ENCODE measurements around the gene CLEC16A.
"Not testable (repeated sequence)": the region's sequence is repeated elsewhere in the genome, so short reads cannot be mapped to it uniquely, and the experiment has no call there.

CLEC16A gene

DNA sequence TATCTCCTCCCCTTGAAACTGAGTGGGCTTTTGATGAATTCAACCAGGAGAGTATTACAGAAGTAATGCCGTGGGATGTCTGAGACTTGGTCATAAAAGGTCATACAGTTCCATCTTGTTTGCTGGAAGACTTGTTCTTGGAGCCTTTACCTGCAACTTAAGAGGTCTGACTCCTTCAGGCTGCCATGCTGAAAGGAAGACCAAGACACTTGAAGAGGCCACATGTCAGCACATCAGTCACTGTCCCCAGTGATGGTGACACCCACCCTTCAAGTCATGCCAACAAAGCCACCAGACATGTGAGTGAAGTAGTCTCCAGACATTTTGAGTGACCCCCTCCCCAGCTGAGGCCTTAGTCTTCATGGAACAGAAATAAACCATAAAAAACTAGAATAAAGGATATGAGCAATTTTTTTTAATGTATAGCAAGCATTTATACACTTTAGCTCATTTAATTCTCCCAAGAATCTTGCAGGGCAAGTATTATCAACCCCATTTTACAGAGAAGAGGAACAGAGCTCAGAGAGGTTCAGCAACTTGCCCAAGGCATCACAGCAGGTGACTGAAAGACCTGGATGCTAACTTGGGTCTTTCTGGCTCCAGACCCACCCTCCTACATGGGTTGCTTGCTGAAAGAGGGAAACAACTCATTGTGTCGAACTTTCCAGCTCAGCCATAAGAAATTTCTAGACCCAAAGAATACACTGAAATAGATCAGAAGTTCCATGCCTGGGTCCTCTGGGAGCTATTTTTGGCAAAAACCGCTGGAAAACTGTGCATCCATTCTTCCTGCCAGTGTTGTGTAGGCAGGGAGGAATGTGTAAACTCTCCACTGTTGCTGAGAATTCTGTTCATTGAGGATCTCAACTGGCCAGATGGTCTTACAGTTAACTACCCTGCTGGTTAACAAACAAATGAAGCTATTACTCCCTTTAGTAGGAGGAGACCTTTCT lies 273.6 kb downstream of the CLEC16A start:
- in situ Hi-C loops (cut with MboI; ENCODE audit: low sequenced_read_pairs): no loop called here
- Histone ChIP-seq H3K27me3 (ENCODE audit: low read depth) (no peaks in the 10 kb centered on the region), H3K4me1 (no peaks in the 10 kb centered on the region), H3K36me3 (replicated peaks) (no peaks in the 10 kb centered on the region), H3K4me3 (no peak overlapping the region), H3K9me3 (peaks cover 17% of the 10 kb centered on the region)
- DNase-seq (ENCODE audit: low spot score in 2 of 2): no peak

DNA sequence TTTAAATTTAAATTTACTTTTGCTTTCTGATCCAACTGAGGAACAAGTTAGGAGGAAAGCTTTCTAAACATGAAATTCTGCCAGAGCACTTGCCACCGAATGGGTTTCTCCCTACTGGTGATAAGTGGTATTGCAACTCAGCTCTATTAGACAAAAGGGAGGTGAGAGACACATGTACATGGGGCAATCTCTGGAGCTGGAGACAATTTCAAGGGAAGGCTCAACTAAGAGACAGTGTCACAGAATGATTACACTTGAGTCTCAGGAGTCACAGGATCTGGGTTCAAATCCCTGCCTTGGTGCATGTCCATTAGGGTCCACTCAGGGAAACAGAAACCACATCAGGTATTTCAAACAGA lies 274.2 kb downstream of the CLEC16A start:
- in situ Hi-C loops (cut with MboI; ENCODE audit: low sequenced_read_pairs): no loop called here
- Histone ChIP-seq H3K4me3 (no peak overlapping the region), H3K27me3 (ENCODE audit: low read depth) (no peaks in the 10 kb centered on the region), H3K9me3 (peaks cover 17% of the 10 kb centered on the region), H3K36me3 (replicated peaks) (no peaks in the 10 kb centered on the region), H3K4me1 (no peaks in the 10 kb centered on the region)
- no peak for DNase-seq (ENCODE audit: low spot score in 2 of 2)

DNA sequence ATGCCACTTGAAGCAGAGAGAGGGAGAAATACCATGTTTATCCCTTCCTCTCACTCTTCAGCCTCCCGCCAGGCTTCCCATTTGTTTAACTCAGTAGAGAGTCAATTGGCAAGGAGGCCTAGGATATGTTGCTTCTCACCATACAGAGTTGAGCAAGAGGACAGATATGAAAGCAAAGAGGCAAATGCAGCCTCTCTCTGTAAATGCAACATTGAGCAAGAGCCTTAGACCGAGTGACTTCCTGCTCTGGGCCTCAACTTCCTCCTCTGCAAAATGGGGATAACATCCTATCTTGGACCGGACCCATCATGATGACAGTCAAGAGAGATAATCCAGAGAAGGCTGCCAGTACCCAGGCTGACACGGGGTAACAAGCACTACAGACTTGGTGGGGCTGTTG lies 274.8 kb downstream of the CLEC16A start:
- DNase-seq (ENCODE audit: low spot score in 2 of 2): no peak
- H3K4me3 ChIP-seq: no peak overlapping the region
- H3K9me3 ChIP-seq: peaks cover 17% of the 10 kb centered on the region
- H3K36me3 ChIP-seq (replicated peaks): no peaks in the 10 kb centered on the region
- no peaks in the 10 kb centered on the region for H3K4me1 ChIP-seq
- H3K27me3 ChIP-seq (ENCODE audit: low read depth): no peaks in the 10 kb centered on the region
- in situ Hi-C loops (cut with MboI; ENCODE audit: low sequenced_read_pairs): no loop called here

DNA sequence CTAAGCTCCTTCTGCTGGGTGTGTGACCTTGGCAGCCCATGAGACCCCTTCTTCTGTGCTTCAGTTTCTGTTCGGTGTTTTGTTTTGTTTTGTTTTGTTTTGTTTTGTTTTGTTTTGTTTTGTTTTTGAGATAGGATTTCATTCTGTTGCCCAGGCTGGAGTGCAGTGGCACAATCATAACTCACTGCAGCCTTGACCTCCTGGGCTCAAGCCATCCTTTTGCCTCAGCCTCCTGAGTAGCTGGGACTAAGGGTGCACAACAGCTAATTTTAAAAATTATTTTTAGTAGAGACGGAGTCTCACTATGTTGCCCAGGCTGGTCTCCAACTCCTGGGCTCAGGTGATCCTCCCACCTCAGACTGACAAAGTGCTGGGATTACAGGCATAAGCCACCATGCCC lies 276.1 kb downstream of the CLEC16A start:
- H3K9me3 ChIP-seq: peaks cover 17% of the 10 kb centered on the region
- in situ Hi-C loops (cut with MboI; ENCODE audit: low sequenced_read_pairs); H3K36me3 ChIP-seq (replicated peaks); DNase-seq (ENCODE audit: low spot score in 2 of 2); H3K4me1 ChIP-seq; H3K4me3 ChIP-seq; H3K27me3 ChIP-seq (ENCODE audit: low read depth): not testable (repeated sequence)

DNA sequence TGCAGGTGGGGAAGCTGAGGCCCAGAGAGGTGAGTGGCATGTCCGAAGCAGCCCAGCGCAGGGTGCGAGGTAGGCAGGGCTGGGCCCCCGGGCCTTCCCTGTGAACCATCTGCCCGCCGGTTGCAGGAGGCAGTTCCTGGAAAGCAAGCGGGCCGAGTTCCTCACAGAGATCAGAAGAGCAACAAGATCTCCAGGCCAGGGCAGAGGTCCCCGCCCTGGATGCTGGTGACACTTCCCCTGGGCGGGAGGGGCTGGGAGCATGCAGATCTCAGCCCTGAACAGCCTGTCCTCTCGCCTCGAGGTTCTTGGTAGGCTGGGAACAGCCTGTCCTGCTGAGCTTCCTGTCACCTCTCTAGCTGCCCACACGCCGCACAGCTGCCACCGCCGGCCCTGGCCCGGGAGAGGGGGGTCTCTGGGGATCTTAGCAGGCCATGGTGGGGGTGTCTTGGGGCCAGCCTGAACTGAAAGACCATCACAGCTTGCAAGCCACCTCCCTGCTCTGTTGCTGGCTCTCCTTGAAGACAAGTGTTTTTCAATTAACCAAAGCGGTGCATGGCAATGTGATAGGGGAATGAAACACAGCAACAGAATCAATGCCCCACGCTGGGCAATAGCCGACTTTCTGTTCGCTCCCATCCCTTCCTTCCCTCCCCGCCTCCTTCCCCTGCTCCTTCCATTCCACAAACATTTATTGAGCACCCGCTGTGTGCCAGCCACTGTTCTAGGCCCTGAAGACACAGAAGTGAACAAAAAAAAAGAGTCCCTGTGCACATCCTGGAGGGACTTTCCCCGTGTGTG lies 279.9 kb downstream of the CLEC16A start:
- DNase-seq (ENCODE audit: low spot score in 2 of 2): no peak
- in situ Hi-C loops (cut with MboI; ENCODE audit: low sequenced_read_pairs): no loop called here
- H3K4me1 ChIP-seq: no peaks in the 10 kb centered on the region

DNA sequence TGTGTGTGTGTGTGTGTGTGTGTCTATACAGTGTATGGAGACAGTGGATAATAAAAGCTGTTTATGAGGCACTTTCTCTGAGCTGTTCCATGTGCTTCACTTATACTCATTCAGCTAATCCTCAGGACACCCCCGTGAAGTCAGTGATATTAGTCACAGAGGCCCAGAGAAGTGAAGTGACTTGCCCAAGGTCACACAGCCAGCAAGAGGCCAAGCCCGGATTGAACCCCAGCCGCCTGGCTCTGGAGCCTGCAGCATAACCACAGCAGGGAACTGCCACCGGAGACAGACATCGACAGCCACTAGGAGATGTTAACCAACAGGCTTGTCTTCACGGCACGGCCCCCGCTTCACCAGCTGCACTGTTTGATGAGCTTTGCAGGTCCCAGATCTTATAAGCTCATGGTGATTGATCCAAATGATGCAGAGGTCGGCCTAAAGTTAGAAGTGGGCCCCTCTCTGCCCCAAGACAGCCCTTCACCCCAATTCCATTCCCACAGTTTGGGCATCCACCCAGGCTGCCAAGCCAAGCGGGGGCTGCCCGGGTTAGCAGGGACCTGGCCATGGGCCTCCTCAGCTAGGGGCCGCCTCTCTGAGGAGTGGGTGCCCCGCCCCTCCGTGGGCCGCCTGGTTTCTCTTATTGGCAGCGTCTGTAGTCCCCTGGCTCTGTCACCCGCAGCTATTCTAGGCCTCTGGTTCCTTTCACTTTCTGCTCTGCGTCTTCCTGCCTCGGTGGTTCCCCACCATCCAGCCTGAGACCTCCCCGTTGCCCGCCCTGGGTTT lies 280.7 kb downstream of the CLEC16A start:
- Histone ChIP-seq H3K36me3 (replicated peaks) (no peaks in the 10 kb centered on the region), H3K27me3 (ENCODE audit: low read depth) (no peaks in the 10 kb centered on the region), H3K9me3 (no peaks in the 10 kb centered on the region), H3K4me1 (no peaks in the 10 kb centered on the region), H3K4me3 (no peak overlapping the region)
- in situ Hi-C loops (cut with MboI; ENCODE audit: low sequenced_read_pairs): no loop called here
- no peak for DNase-seq (ENCODE audit: low spot score in 2 of 2)

More for the DNA sequence above, 279.9 kb downstream of the CLEC16A start:
- Histone ChIP-seq H3K27me3 (ENCODE audit: low read depth) (no peaks in the 10 kb centered on the region), H3K9me3 (no peaks in the 10 kb centered on the region; the same call in 1 of the 2 replicates), H3K4me3 (no peak overlapping the region), H3K36me3 (replicated peaks) (no peaks in the 10 kb centered on the region)

DNA sequence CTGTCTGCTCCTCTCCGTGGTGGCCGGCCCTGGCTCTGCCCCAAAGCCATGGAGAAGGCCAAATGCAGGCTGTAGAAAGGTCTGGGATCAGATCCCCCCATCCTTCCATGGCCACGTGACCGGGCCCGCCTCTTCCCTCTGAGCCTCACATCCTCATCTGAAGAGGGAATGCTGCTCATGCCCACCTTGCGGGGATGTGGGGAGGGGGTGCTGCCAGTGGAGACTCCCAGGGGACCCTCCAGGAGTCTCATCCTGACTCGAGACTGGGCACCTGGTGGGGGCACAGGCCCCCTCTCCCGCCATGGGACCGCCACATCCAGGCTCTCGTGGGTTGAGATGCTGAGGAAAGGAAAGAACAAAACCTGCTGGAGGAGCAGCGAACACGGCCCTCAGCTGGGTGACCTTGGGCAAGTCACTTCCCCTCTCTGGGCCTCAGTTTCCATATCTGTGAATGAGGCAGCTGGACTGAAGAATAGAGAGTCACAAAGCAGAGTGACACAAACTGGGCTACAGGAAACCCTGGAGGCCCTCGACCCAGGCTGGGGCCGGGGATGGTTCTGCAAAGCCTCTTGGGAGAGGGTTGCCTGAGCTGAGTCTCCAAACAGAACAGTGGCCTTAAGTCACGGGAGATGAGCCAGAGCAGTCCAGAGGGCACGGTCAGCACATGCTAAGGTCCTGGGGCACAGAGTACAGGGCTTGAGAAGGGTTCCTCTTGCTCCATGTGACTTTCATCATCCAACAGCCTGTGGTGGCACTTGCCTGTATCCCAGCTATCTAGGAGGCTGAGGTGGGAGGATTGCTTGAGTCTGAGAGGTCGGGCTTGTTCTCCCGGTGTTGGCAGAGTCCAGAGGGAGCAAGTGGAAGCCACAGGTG lies 281.5 kb downstream of the CLEC16A start:
- DNase-seq (ENCODE audit: low spot score in 2 of 2): no peak
- in situ Hi-C loops (cut with MboI; ENCODE audit: low sequenced_read_pairs): no loop called here
- Histone ChIP-seq H3K36me3 (replicated peaks) (no peaks in the 10 kb centered on the region), H3K27me3 (ENCODE audit: low read depth) (no peaks in the 10 kb centered on the region), H3K4me3 (no peak overlapping the region), H3K9me3 (no peaks in the 10 kb centered on the region), H3K4me1 (no peaks in the 10 kb centered on the region)

DNA sequence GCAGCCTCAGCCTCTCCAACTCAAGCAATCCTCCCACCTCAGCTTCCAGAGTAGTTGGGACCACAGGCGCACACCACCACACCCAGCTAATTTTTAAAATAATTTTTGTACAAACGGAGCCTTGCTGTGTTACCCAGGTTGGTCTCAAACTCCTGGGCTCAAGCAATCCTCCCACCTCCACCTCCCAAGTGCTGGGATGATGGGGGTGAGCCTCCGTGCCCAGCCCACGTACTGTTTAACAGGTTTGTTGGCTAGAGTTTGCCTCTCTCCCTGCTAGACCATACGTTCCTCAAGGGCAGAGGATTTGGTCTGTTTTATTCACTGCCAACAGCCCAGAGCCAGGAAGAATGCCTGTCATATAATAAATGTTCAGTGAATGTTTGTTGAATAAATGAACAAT lies 285.1 kb downstream of the CLEC16A start:
- in situ Hi-C loops (cut with MboI; ENCODE audit: low sequenced_read_pairs): no loop called here
- DNase-seq (ENCODE audit: low spot score in 2 of 2): no peak
- Histone ChIP-seq H3K9me3 (no peaks in the 10 kb centered on the region), H3K36me3 (replicated peaks) (no peaks in the 10 kb centered on the region), H3K4me1 (no peaks in the 10 kb centered on the region), H3K4me3 (no peak overlapping the region), H3K27me3 (ENCODE audit: low read depth) (no peaks in the 10 kb centered on the region)

DNA sequence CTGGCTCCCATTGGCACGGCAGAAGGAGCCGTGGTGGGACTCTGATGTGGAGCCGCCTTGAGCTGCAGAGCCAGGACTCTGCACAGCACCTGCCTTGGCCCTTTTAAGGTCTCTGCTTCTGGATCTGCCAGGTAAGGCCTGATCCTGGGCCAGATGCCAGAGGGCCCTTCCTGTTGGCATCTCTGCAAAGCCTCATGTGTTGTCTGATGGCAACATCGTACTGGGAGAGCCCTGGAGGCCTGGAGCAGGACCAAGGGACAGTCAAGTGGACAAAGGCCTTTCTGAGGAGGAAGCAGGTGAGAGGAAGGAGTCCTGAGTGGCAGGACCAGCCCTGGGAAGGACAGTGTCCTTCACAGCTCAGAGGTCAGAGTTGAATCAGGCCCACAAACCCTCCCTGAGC lies 285.5 kb downstream of the CLEC16A start:
- no peaks in the 10 kb centered on the region for H3K27me3 ChIP-seq (ENCODE audit: low read depth)
- no peaks in the 10 kb centered on the region for H3K4me1 ChIP-seq
- no peak for DNase-seq (ENCODE audit: low spot score in 2 of 2)
- in situ Hi-C loops (cut with MboI; ENCODE audit: low sequenced_read_pairs): no loop called here
- H3K4me3 ChIP-seq: no peak overlapping the region
- no peaks in the 10 kb centered on the region for H3K9me3 ChIP-seq
- no peaks in the 10 kb centered on the region for H3K36me3 ChIP-seq (replicated peaks)

DNA sequence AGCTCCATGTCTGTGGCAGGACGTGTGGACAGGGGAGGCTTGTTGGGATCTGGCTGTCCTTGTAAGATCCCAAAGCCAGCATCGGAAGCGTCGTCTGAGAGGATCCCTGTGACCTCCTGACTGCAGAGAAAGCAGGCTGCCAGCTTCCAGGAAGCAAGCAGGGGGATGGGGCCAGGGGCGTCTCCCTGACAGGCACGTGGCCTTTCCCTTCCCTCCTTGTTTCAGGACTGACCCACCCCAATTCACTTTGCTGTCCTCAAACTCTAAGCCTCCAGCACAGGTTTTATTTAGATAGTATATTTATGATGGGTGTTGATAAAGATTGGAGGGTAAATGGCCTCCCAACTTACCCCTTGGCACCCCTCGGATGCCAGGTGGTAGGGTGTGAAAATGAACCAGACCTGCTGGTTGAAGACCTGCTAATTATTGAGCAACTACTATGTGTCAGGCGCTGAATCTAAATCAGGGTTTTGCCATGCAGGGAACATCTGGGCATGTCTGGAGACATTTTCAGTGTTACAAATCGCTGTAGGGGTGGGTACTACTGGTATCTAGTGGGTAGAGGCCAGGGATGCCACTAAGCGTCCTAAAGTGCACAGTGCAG lies 287.1 kb downstream of the CLEC16A start:
- no peaks in the 10 kb centered on the region for H3K4me1 ChIP-seq
- in situ Hi-C loops (cut with MboI; ENCODE audit: low sequenced_read_pairs): no loop called here
- DNase-seq (ENCODE audit: low spot score in 2 of 2): no peak

More for the DNA sequence above, 287.1 kb downstream of the CLEC16A start:
- no peaks in the 10 kb centered on the region for H3K36me3 ChIP-seq (replicated peaks)
- H3K9me3 ChIP-seq: no peaks in the 10 kb centered on the region
- no peaks in the 10 kb centered on the region for H3K27me3 ChIP-seq (ENCODE audit: low read depth)
- H3K4me3 ChIP-seq: no peak overlapping the region

Measured in HAP-1 (cell line).